Neural cell (in vitro differentiated cells): ENCODE results near the gene CELF5.

Experiments
- CTCF ChIP-seq: fragments of 450-650 bp; IDR thresholded peaks from 2 replicates; pipeline ENCODE4 v1.5.1; 2014; ENCODE audit warnings: antibody characterized with exemption, mild to moderate bottlenecking, moderate library complexity; ENCODE audit not compliant: poor library complexity, severe bottlenecking
- EP300 ChIP-seq: fragments of 450-650 bp; conservative IDR thresholded peaks from 2 replicates; pipeline ENCODE4 v1.6.1; 2014; ENCODE audit warnings: antibody characterized with exemption, mild to moderate bottlenecking, moderate library complexity; ENCODE audit not compliant: poor library complexity, severe bottlenecking
- EZH2 ChIP-seq: fragments of 200-600, 300-800 bp; shearing (Covaris generic), sonication (generic); IDR thresholded peaks from 2 replicates; pipeline ENCODE4 v1.6.1; 2014; ENCODE audit warnings: antibody characterized with exemption, low read length, borderline replicate concordance, mild to moderate bottlenecking; ENCODE audit not compliant: insufficient read depth, poor library complexity, severe bottlenecking
- POLR2AphosphoS5 ChIP-seq: IDR thresholded peaks from 2 replicates; pipeline ENCODE4 v1.6.1; 2012
- REST ChIP-seq: IDR thresholded peaks from 2 replicates; pipeline ENCODE4 v1.6.1; 2012; ENCODE audit warnings: borderline replicate concordance
- SMC3 ChIP-seq: fragments of 450-650 bp; conservative IDR thresholded peaks from 2 replicates; pipeline ENCODE4 v1.6.1; 2014; ENCODE audit warnings: antibody characterized with exemption, mild to moderate bottlenecking, moderate library complexity; ENCODE audit not compliant: poor library complexity
- TAF1 ChIP-seq: IDR thresholded peaks from 2 replicates; pipeline ENCODE4 v1.6.1; 2012; ENCODE audit warnings: low read depth

GRCh38 chr19:3233116-3233515, 8.7 kb downstream of the CELF5 start:
- TF ChIP-seq CTCF (no peak), EP300 (no peak), SMC3 (no peak), REST (no peak), EZH2 (no peak), POLR2AphosphoS5 (no peak), TAF1 (no peak)
